ENCODE results near the gene SYNC. TPM values are rescaled to one million over a fixed set of nuclear protein-coding genes. Genes with fewer than 3 reads are reported as not detected.

Gene SYNC
- total RNA-seq, 1 donor from 2014 or later = 0.49 TPM

DNA sequence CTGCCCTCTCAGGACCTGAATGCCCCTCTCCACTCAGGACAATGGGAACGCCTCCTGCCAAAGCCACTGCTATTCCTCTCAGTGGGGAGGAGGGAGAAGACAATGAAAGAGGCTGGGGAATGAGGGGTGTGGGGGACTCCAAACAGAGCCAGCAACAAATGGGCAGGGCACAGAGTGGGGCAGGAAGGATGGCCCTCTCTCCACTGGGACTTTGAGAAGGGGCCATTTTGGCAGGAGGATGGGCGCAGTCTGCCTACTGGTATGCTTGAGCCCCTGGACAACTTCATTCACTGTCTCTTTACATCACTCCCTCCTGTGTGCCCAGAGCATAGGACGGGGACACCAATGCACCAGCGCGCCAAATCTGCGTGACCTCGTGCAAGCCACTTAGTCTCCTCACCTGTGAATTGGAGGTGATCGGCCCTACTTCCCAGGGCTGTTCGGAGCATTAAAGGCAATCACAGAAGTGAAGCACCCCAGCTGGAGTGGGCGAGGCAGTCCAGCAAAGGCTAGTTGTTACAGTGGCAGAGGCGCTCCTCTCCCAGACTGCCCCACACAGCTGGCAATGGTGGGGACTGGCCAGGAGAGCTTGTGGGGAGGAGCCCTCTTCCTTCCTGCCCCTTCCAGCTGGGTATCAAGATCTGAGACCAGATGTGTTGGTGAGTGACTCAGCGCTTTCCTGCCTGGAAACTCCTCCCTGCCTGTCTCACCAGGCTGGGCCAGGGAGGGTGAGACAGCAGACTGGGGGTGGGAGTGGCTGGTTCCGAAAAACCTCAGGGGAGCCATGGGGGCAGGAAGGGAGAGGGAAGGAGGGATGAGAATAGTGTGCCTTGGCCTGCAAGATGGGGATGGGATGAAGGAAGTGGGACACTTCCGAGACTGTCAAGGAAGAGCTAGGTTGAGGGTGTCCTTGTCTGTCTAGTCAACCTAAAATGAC is 22.4 kb upstream of the SYNC start:
- peak; percentile 22 for DNase-seq (ENCODE audit: low spot score)
- Mint-ChIP-seq H3K27me3 (ENCODE audit: unreplicated experiment) (peaks cover 2% of the 10 kb centered on the region), H3K4me1 (ENCODE audit: unreplicated experiment) (peaks cover 13% of the 10 kb centered on the region), H3K27ac (ENCODE audit: unreplicated experiment) (peak overlapping the region; percentile 24), H3K36me3 (ENCODE audit: low read depth, unreplicated experiment) (no peaks in the 10 kb centered on the region), H3K4me3 (ENCODE audit: unreplicated experiment) (no peak overlapping the region), H3K9me3 (ENCODE audit: unreplicated experiment) (no peaks in the 10 kb centered on the region)
- TF ChIP-seq, protein P1, sequence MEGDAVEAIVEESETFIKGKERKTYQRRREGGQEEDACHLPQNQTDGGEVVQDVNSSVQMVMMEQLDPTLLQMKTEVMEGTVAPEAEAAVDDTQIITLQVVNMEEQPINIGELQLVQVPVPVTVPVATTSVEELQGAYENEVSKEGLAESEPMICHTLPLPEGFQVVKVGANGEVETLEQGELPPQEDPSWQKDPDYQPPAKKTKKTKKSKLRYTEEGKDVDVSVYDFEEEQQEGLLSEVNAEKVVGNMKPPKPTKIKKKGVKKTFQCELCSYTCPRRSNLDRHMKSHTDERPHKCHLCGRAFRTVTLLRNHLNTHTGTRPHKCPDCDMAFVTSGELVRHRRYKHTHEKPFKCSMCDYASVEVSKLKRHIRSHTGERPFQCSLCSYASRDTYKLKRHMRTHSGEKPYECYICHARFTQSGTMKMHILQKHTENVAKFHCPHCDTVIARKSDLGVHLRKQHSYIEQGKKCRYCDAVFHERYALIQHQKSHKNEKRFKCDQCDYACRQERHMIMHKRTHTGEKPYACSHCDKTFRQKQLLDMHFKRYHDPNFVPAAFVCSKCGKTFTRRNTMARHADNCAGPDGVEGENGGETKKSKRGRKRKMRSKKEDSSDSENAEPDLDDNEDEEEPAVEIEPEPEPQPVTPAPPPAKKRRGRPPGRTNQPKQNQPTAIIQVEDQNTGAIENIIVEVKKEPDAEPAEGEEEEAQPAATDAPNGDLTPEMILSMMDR (IDR thresholded peaks at IDR 0.05; ENCODE audit: unreplicated experiment) = no peak

DNA sequence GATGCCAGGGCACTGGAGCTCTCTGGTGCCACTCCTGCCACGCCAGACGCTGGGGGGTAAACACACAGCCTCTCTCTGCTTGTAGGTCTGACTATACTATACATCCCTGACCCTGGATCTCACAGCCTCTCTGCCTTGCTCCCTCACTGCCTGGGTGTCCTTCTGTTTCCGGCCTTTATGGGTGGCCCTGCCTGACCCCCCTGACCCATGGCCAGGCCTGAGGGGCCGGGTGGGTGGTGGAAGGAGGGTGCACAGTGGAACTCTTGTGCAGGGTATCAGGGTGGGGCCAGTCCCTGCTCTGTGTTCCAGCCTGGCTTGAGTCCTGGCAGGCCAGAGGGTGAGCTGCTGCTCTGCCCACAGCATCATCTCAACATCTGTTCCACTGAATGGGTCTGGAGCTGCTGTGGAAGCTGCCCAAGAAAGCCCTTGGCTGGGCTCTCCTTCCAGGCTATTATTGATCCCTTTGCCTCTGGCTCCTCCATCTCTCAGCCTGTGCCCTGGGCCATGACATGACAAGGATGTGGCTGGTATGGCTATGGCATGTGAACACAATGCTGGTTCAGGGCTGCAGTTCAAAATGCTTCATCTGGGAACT is 17.2 kb upstream of the SYNC start:
- Mint-ChIP-seq H3K9me3 (ENCODE audit: unreplicated experiment) (no peaks in the 10 kb centered on the region), H3K4me3 (ENCODE audit: unreplicated experiment) (no peak overlapping the region), H3K4me1 (ENCODE audit: unreplicated experiment) (peaks cover 14% of the 10 kb centered on the region), H3K36me3 (ENCODE audit: low read depth, unreplicated experiment) (no peaks in the 10 kb centered on the region), H3K27ac (ENCODE audit: unreplicated experiment) (no peak overlapping the region), H3K27me3 (ENCODE audit: unreplicated experiment) (peaks cover 12% of the 10 kb centered on the region)
- no peak for DNase-seq (ENCODE audit: low spot score)
- TF ChIP-seq, protein P1 (IDR thresholded peaks at IDR 0.05; ENCODE audit: unreplicated experiment) = no peak

DNA sequence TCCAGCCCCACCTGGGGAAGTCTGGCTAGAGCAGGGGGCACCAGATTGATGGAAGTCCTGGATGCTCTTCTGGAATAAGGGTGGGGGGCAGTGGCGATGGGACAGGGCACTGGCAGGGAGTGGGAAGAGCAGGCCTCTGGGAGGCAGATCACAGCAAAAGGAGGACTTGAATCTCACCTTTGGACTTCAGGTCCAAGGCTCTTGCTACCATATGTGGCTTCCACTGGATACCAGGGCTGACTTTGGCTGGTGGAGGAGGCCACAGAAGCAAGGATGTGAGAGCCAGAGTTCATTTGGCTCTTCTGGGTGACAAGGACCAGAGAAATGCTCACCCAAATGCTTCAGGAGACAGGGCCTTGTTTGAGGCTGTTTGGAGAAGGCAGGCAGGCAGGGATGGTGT is 16.0 kb upstream of the SYNC start:
- H3K9me3 Mint-ChIP-seq (ENCODE audit: unreplicated experiment) = no peaks in the 10 kb centered on the region
- DNase-seq (ENCODE audit: low spot score) = no peak
- H3K27me3 Mint-ChIP-seq (ENCODE audit: unreplicated experiment) = peaks cover 12% of the 10 kb centered on the region
- TF ChIP-seq, protein P1 (IDR thresholded peaks at IDR 0.05; ENCODE audit: unreplicated experiment) = no peak
- H3K4me3 Mint-ChIP-seq (ENCODE audit: unreplicated experiment) = no peak overlapping the region
- peaks cover 10% of the 10 kb centered on the region for H3K4me1 Mint-ChIP-seq (ENCODE audit: unreplicated experiment)
- no peak overlapping the region for H3K27ac Mint-ChIP-seq (ENCODE audit: unreplicated experiment)
- no peaks in the 10 kb centered on the region for H3K36me3 Mint-ChIP-seq (ENCODE audit: low read depth, unreplicated experiment)

DNA sequence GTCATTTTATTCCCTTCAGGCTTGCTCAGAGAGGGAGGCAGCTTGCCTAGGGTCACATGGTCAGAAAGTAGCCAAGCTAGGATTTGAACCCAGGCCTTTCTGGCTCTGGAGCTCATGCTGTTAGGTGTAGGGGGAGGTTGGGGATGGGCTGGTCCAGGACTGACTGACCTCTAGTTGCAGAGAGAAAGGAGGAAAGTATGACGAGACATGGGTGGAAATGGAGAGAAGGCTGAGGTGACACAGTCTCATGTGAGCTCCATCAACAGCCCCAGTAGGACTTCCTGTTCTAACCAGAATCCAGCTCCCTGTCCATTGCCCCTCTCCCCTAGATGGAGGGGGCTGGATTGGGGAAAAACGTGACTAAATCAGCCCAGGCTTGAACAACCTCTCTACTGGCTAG is 15.5 kb upstream of the SYNC start:
- no peaks in the 10 kb centered on the region for H3K36me3 Mint-ChIP-seq (ENCODE audit: low read depth, unreplicated experiment)
- no peaks in the 10 kb centered on the region for H3K9me3 Mint-ChIP-seq (ENCODE audit: unreplicated experiment)
- peaks cover 10% of the 10 kb centered on the region for H3K4me1 Mint-ChIP-seq (ENCODE audit: unreplicated experiment)
- H3K4me3 Mint-ChIP-seq (ENCODE audit: unreplicated experiment) = no peak overlapping the region
- DNase-seq (ENCODE audit: low spot score) = no peak
- TF ChIP-seq, protein P1 (IDR thresholded peaks at IDR 0.05; ENCODE audit: unreplicated experiment) = no peak
- H3K27ac Mint-ChIP-seq (ENCODE audit: unreplicated experiment) = no peak overlapping the region
- H3K27me3 Mint-ChIP-seq (ENCODE audit: unreplicated experiment) = peaks cover 12% of the 10 kb centered on the region

DNA sequence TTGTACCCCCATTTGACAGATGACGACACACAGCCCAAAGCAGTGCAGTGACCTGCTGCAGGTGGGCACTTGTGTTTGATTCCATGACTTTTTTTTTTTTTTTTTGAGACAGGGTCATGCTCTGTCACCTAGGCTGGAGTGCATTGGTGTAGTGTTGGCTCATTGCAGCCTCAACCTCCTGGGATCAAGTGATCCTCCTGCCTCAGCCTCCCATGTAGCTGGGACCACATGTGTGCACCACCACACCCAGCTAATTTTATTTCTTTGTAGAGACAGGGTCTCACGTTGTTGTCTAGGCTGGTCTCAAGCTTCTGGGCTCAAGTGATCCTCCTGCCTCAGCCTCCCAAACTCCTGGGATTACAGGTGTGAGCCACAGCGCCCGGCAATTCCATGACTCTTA is 14.9 kb upstream of the SYNC start:
- TF ChIP-seq, protein P1 (IDR thresholded peaks at IDR 0.05; ENCODE audit: unreplicated experiment) = no peak
- Mint-ChIP-seq H3K4me1 (ENCODE audit: unreplicated experiment) (peaks cover 10% of the 10 kb centered on the region), H3K27ac (ENCODE audit: unreplicated experiment) (no peak overlapping the region), H3K27me3 (ENCODE audit: unreplicated experiment) (peaks cover 12% of the 10 kb centered on the region), H3K4me3 (ENCODE audit: unreplicated experiment) (no peak overlapping the region), H3K36me3 (ENCODE audit: low read depth, unreplicated experiment) (no peaks in the 10 kb centered on the region), H3K9me3 (ENCODE audit: unreplicated experiment) (no peaks in the 10 kb centered on the region)
- DNase-seq (ENCODE audit: low spot score) = no peak
